ENCODE data around the gene ZNF329. TPM values are rescaled to one million over a fixed set of nuclear protein-coding genes. Genes with fewer than 3 reads are reported as not detected.

ZNF329 gene
- total and polyA plus RNA-seq, 2 of the 8 experiments (the other 6 are each of a cell fraction or from before 2014, with no cell fraction given) = 5.8 to 11.2 TPM

- TF ChIP-seq, protein P1, sequence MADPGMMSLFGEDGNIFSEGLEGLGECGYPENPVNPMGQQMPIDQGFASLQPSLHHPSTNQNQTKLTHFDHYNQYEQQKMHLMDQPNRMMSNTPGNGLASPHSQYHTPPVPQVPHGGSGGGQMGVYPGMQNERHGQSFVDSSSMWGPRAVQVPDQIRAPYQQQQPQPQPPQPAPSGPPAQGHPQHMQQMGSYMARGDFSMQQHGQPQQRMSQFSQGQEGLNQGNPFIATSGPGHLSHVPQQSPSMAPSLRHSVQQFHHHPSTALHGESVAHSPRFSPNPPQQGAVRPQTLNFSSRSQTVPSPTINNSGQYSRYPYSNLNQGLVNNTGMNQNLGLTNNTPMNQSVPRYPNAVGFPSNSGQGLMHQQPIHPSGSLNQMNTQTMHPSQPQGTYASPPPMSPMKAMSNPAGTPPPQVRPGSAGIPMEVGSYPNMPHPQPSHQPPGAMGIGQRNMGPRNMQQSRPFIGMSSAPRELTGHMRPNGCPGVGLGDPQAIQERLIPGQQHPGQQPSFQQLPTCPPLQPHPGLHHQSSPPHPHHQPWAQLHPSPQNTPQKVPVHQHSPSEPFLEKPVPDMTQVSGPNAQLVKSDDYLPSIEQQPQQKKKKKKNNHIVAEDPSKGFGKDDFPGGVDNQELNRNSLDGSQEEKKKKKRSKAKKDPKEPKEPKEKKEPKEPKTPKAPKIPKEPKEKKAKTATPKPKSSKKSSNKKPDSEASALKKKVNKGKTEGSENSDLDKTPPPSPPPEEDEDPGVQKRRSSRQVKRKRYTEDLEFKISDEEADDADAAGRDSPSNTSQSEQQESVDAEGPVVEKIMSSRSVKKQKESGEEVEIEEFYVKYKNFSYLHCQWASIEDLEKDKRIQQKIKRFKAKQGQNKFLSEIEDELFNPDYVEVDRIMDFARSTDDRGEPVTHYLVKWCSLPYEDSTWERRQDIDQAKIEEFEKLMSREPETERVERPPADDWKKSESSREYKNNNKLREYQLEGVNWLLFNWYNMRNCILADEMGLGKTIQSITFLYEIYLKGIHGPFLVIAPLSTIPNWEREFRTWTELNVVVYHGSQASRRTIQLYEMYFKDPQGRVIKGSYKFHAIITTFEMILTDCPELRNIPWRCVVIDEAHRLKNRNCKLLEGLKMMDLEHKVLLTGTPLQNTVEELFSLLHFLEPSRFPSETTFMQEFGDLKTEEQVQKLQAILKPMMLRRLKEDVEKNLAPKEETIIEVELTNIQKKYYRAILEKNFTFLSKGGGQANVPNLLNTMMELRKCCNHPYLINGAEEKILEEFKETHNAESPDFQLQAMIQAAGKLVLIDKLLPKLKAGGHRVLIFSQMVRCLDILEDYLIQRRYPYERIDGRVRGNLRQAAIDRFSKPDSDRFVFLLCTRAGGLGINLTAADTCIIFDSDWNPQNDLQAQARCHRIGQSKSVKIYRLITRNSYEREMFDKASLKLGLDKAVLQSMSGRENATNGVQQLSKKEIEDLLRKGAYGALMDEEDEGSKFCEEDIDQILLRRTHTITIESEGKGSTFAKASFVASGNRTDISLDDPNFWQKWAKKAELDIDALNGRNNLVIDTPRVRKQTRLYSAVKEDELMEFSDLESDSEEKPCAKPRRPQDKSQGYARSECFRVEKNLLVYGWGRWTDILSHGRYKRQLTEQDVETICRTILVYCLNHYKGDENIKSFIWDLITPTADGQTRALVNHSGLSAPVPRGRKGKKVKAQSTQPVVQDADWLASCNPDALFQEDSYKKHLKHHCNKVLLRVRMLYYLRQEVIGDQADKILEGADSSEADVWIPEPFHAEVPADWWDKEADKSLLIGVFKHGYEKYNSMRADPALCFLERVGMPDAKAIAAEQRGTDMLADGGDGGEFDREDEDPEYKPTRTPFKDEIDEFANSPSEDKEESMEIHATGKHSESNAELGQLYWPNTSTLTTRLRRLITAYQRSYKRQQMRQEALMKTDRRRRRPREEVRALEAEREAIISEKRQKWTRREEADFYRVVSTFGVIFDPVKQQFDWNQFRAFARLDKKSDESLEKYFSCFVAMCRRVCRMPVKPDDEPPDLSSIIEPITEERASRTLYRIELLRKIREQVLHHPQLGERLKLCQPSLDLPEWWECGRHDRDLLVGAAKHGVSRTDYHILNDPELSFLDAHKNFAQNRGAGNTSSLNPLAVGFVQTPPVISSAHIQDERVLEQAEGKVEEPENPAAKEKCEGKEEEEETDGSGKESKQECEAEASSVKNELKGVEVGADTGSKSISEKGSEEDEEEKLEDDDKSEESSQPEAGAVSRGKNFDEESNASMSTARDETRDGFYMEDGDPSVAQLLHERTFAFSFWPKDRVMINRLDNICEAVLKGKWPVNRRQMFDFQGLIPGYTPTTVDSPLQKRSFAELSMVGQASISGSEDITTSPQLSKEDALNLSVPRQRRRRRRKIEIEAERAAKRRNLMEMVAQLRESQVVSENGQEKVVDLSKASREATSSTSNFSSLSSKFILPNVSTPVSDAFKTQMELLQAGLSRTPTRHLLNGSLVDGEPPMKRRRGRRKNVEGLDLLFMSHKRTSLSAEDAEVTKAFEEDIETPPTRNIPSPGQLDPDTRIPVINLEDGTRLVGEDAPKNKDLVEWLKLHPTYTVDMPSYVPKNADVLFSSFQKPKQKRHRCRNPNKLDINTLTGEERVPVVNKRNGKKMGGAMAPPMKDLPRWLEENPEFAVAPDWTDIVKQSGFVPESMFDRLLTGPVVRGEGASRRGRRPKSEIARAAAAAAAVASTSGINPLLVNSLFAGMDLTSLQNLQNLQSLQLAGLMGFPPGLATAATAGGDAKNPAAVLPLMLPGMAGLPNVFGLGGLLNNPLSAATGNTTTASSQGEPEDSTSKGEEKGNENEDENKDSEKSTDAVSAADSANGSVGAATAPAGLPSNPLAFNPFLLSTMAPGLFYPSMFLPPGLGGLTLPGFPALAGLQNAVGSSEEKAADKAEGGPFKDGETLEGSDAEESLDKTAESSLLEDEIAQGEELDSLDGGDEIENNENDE (IDR thresholded peaks at IDR 0.05; ENCODE audit: insufficient replicate concordance, low read length) = no peak
- TF ChIP-seq, protein P2, sequence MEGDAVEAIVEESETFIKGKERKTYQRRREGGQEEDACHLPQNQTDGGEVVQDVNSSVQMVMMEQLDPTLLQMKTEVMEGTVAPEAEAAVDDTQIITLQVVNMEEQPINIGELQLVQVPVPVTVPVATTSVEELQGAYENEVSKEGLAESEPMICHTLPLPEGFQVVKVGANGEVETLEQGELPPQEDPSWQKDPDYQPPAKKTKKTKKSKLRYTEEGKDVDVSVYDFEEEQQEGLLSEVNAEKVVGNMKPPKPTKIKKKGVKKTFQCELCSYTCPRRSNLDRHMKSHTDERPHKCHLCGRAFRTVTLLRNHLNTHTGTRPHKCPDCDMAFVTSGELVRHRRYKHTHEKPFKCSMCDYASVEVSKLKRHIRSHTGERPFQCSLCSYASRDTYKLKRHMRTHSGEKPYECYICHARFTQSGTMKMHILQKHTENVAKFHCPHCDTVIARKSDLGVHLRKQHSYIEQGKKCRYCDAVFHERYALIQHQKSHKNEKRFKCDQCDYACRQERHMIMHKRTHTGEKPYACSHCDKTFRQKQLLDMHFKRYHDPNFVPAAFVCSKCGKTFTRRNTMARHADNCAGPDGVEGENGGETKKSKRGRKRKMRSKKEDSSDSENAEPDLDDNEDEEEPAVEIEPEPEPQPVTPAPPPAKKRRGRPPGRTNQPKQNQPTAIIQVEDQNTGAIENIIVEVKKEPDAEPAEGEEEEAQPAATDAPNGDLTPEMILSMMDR (IDR thresholded peaks at IDR 0.05; ENCODE audit: control extremely low read depth in 1 of 3, insufficient read depth in 1 of 3, low read depth in 1 of 3, low read length in 3 of 3) = no peak
- TF ChIP-seq CHD2 (IDR thresholded peaks at IDR 0.05; ENCODE audit: low read length) (no peak), SAP30 (IDR thresholded peaks at IDR 0.05; ENCODE audit: insufficient read depth, insufficient replicate concordance, low read length) (no peak), RXRA (IDR thresholded peaks at IDR 0.05; ENCODE audit: insufficient read depth, low read depth, low read length) (no peak)
- TF ChIP-seq, protein P3, sequence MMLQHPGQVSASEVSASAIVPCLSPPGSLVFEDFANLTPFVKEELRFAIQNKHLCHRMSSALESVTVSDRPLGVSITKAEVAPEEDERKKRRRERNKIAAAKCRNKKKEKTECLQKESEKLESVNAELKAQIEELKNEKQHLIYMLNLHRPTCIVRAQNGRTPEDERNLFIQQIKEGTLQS (IDR thresholded peaks at IDR 0.05; ENCODE audit: insufficient read depth, low read depth, low read length) = no peak
Measured at GRCh38 chr19:58128041-58128685, 22.4 kb downstream of the ZNF329 start (continued).
